Astrocyte (in vitro differentiated cells and primary cell): ENCODE data around the gene CSTF1. TPM values are rescaled to one million over a fixed set of nuclear protein-coding genes. Genes with fewer than 3 reads are reported as not detected.
A peak's percentile ranks its signal among the peaks of the same experiment; 100 is the strongest.

Source experiments
- DNase-seq: peaks from one replicate; pipeline ENCODE4 v3.0.0-alpha.2; 2010; ENCODE audit warnings: low read depth
- FAIRE-seq: peaks from 2 replicates; lab custom pipeline; 2011; peaks lifted over from hg19 to GRCh38; lab: Jason Lieb, UNC
- H2AFZ ChIP-seq: 2 replicates; pipeline ENCODE4 v1.6.0; 2012; ENCODE audit warnings: low read depth, low read length, inconsistent platforms
- H3K27ac ChIP-seq: 2 replicates; pipeline ENCODE4 v1.5.1; 2011; ENCODE audit warnings: low read depth, low read length, inconsistent platforms
- H3K27me3 ChIP-seq: 2 replicates; pipeline ENCODE4 v1.6.0; 2011; ENCODE audit warnings: low read length, inconsistent platforms; ENCODE audit not compliant: insufficient read depth
- H3K36me3 ChIP-seq: 2 replicates; pipeline ENCODE4 v1.5.1; 2011; ENCODE audit warnings: low read length, inconsistent platforms; ENCODE audit not compliant: insufficient read depth
- H3K4me1 ChIP-seq: 2 replicates; pipeline ENCODE4 v1.5.1; 2011; ENCODE audit warnings: low read length, inconsistent platforms; ENCODE audit not compliant: insufficient read depth
- H3K4me2 ChIP-seq: 2 replicates; pipeline ENCODE4 v1.6.0; 2012; ENCODE audit warnings: low read length, inconsistent platforms
- H3K4me3 ChIP-seq: 2 replicates; pipeline ENCODE4 v1.5.1; 2011; ENCODE audit warnings: low read depth, mild to moderate bottlenecking, low read length, inconsistent platforms; ENCODE audit not compliant: insufficient read depth
- H3K79me2 ChIP-seq: 2 replicates; pipeline ENCODE4 v1.6.0; 2012; ENCODE audit warnings: mild to moderate bottlenecking, low read length, inconsistent platforms; ENCODE audit not compliant: insufficient read depth
- H3K9ac ChIP-seq: 2 replicates; pipeline ENCODE4 v1.6.0; 2012; ENCODE audit warnings: mild to moderate bottlenecking, low read length, inconsistent platforms
- H3K9me3 ChIP-seq: 2 replicates; pipeline ENCODE4 v1.5.1; 2012; ENCODE audit warnings: low read depth, mild to moderate bottlenecking, low read length, inconsistent platforms; ENCODE audit not compliant: insufficient read depth
- H4K20me1 ChIP-seq: 2 replicates; pipeline ENCODE4 v1.6.0; 2012; ENCODE audit warnings: low read length, inconsistent platforms; ENCODE audit not compliant: insufficient read depth
- H3K27ac Mint-ChIP-seq: one replicate; pipeline ENCODE4 v1.8.0; 2021; ENCODE audit warnings: mild to moderate bottlenecking, mixed read lengths; ENCODE audit not compliant: unreplicated experiment
- H3K27me3 Mint-ChIP-seq: one replicate; pipeline ENCODE4 v1.8.0; 2021; ENCODE audit warnings: low read depth, mixed read lengths; ENCODE audit not compliant: unreplicated experiment
- H3K36me3 Mint-ChIP-seq: one replicate; pipeline ENCODE4 v1.8.0; 2021; ENCODE audit warnings: low read depth, mixed read lengths; ENCODE audit not compliant: unreplicated experiment
- H3K4me1 Mint-ChIP-seq: one replicate; pipeline ENCODE4 v1.8.0; 2021; ENCODE audit warnings: low read depth, mixed read lengths; ENCODE audit not compliant: unreplicated experiment
- H3K4me3 Mint-ChIP-seq: one replicate; pipeline ENCODE4 v1.8.0; 2021; ENCODE audit warnings: mild to moderate bottlenecking, moderate library complexity, mixed read lengths; ENCODE audit not compliant: unreplicated experiment
- H3K9me3 Mint-ChIP-seq: one replicate; pipeline ENCODE4 v1.8.0; 2021; ENCODE audit warnings: mild to moderate bottlenecking, mixed read lengths; ENCODE audit not compliant: unreplicated experiment
- EZH2 ChIP-seq: IDR thresholded peaks from 2 replicates; pipeline ENCODE4 v1.6.1; 2012; ENCODE audit warnings: mild to moderate bottlenecking, low read length, inconsistent platforms; ENCODE audit not compliant: insufficient read depth
- total RNA-seq: library from RNA; stranded (reverse); gene quantifications from 2 replicates; pipeline ENCODE4 v1.2.1, GENCODE V29; 2021
- TF ChIP-seq, protein P1 (sequence below): IDR thresholded peaks from 2 replicates; pipeline ENCODE4 v1.5.1; 2011; ENCODE audit warnings: low read depth, mild to moderate bottlenecking, inconsistent platforms, low read length, moderate library complexity; ENCODE audit not compliant: insufficient read depth

CSTF1 gene
- total RNA-seq, 1 donor from 2014 or later, result 30.3 TPM

DNA sequence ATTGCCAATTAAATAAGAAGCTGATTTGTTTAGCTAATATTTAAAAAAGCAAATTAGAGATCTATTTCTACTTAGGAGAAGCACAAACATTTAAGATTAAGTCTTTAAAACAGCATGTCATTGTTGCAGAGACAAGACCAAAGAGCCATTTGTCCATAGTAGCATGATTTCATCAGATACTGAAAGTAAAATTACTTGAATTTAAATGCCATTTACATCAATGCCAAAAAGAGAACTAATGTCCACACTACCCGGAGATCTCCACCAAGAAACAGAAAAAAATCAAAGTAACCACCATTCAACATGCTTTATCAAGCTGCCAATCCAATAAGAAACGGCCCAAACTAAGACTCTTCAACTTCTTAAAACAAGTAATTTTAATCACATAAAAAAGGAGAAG, 16.1 kb upstream of the CSTF1 start:
- H3K36me3 Mint-ChIP-seq, result peaks cover 3% of the 10 kb centered on the region

DNA sequence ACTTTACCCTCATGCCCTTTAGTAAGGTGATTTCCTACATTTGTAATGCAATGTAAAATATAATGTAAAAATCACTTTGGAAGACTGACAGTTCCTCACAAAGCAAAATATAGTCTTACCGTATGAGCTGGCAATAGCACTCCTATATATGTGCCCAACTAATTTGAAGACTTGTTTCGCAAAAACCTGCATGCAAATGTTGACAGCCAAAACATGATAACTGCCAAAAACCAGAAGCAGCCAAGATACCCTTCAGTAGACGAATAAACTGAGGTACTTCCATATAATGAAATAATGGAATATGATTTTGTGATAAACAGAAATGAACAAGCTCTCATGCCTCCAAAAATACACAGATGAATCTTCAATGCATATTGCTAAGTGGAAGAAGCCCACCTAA, 14.1 kb upstream of the CSTF1 start:
- H3K4me1 Mint-ChIP-seq, result peaks cover 7% of the 10 kb centered on the region
- no peak overlapping the region for H3K4me2 ChIP-seq
- no peak overlapping the region for H3K4me3 Mint-ChIP-seq
- H2AFZ ChIP-seq, result no peak overlapping the region
- TF ChIP-seq, protein P1, sequence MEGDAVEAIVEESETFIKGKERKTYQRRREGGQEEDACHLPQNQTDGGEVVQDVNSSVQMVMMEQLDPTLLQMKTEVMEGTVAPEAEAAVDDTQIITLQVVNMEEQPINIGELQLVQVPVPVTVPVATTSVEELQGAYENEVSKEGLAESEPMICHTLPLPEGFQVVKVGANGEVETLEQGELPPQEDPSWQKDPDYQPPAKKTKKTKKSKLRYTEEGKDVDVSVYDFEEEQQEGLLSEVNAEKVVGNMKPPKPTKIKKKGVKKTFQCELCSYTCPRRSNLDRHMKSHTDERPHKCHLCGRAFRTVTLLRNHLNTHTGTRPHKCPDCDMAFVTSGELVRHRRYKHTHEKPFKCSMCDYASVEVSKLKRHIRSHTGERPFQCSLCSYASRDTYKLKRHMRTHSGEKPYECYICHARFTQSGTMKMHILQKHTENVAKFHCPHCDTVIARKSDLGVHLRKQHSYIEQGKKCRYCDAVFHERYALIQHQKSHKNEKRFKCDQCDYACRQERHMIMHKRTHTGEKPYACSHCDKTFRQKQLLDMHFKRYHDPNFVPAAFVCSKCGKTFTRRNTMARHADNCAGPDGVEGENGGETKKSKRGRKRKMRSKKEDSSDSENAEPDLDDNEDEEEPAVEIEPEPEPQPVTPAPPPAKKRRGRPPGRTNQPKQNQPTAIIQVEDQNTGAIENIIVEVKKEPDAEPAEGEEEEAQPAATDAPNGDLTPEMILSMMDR, result no peak
- no peak for TF ChIP-seq EZH2
- H3K36me3 Mint-ChIP-seq, result peaks cover 3% of the 10 kb centered on the region
- no peaks in the 10 kb centered on the region for H3K27me3 Mint-ChIP-seq
- no peaks in the 10 kb centered on the region for H3K9me3 ChIP-seq
- peaks cover 5% of the 10 kb centered on the region for H4K20me1 ChIP-seq
- no peaks in the 10 kb centered on the region for H3K27me3 ChIP-seq
- H3K27ac ChIP-seq, result no peak overlapping the region
- H3K4me1 ChIP-seq, result no peaks in the 10 kb centered on the region
- H3K27ac Mint-ChIP-seq, result no peak overlapping the region
- DNase-seq (no peak), FAIRE-seq (no peak)
- H3K9me3 Mint-ChIP-seq, result no peaks in the 10 kb centered on the region
- no peak overlapping the region for H3K4me3 ChIP-seq
- H3K79me2 ChIP-seq, result peaks cover 78% of the 10 kb centered on the region
- no peak overlapping the region for H3K9ac ChIP-seq
- peaks cover 17% of the 10 kb centered on the region for H3K36me3 ChIP-seq

More for the DNA sequence above, 16.1 kb upstream of the CSTF1 start:
- Histone ChIP-seq H3K36me3 (peaks cover 15% of the 10 kb centered on the region), H3K9ac (no peak overlapping the region), H3K27ac (no peak overlapping the region), H3K9me3 (no peaks in the 10 kb centered on the region), H3K4me1 (no peaks in the 10 kb centered on the region), H3K27me3 (no peaks in the 10 kb centered on the region), H3K4me2 (no peak overlapping the region), H4K20me1 (peaks cover 5% of the 10 kb centered on the region), H3K79me2 (peaks cover 76% of the 10 kb centered on the region), H3K4me3 (no peak overlapping the region), H2AFZ (no peak overlapping the region)
- Mint-ChIP-seq H3K4me1 (peaks cover 10% of the 10 kb centered on the region), H3K27me3 (no peaks in the 10 kb centered on the region), H3K27ac (no peak overlapping the region), H3K9me3 (no peaks in the 10 kb centered on the region), H3K4me3 (no peak overlapping the region)
- DNase-seq, result no peak
- FAIRE-seq, result no peak
- TF ChIP-seq, protein P1, result no peak
- TF ChIP-seq EZH2, result no peak

DNA sequence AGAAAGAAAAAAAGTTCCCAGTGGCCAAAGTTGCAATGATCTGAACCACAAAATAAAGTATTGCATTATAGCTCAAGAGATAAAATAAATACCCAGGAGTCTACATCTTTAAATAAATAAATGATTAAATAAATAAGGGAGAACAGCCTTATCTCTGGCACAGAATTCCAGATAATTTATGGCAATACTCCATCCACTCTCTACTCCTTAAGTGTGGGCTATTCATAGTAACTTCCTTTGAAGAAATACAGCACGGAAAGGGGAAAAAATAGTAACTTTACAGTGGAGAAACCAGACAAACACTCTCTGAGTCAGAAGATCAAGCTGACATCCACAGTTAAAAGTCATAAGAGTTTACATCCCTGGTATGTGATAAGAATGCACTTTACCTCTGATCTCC, 12.1 kb upstream of the CSTF1 start:
- no peak overlapping the region for H3K27ac Mint-ChIP-seq
- TF ChIP-seq EZH2, result no peak
- TF ChIP-seq, protein P1, result no peak
- H3K27ac ChIP-seq, result no peak overlapping the region
- no peaks in the 10 kb centered on the region for H3K27me3 ChIP-seq
- H3K9ac ChIP-seq, result no peak overlapping the region
- H3K27me3 Mint-ChIP-seq, result no peaks in the 10 kb centered on the region
- H3K4me3 ChIP-seq, result no peak overlapping the region
- H3K36me3 ChIP-seq, result peaks cover 23% of the 10 kb centered on the region
- H3K79me2 ChIP-seq, result peaks cover 78% of the 10 kb centered on the region
- no peaks in the 10 kb centered on the region for H3K9me3 ChIP-seq
- H3K4me1 ChIP-seq, result no peaks in the 10 kb centered on the region
- DNase-seq (peak; percentile 87), FAIRE-seq (no peak)
- peaks cover 8% of the 10 kb centered on the region for H4K20me1 ChIP-seq
- H2AFZ ChIP-seq, result no peak overlapping the region
- no peak overlapping the region for H3K4me2 ChIP-seq
- no peaks in the 10 kb centered on the region for H3K9me3 Mint-ChIP-seq
- no peak overlapping the region for H3K4me3 Mint-ChIP-seq
- peaks cover 5% of the 10 kb centered on the region for H3K4me1 Mint-ChIP-seq
- peaks cover 3% of the 10 kb centered on the region for H3K36me3 Mint-ChIP-seq
